GM19239 (cell line): ENCODE results near the gene SPOCD1.

ENCODE experiments used
- DNase-seq: peaks from one replicate; pipeline ENCODE4 v3.0.0; 2011; ENCODE audit warnings: low spot score; ENCODE audit not compliant: insufficient read length
- FAIRE-seq: peaks from 2 replicates; lab custom pipeline; 2011; peaks lifted over from hg19 to GRCh38; lab: Jason Lieb, UNC

The SPOCD1 gene

DNA sequence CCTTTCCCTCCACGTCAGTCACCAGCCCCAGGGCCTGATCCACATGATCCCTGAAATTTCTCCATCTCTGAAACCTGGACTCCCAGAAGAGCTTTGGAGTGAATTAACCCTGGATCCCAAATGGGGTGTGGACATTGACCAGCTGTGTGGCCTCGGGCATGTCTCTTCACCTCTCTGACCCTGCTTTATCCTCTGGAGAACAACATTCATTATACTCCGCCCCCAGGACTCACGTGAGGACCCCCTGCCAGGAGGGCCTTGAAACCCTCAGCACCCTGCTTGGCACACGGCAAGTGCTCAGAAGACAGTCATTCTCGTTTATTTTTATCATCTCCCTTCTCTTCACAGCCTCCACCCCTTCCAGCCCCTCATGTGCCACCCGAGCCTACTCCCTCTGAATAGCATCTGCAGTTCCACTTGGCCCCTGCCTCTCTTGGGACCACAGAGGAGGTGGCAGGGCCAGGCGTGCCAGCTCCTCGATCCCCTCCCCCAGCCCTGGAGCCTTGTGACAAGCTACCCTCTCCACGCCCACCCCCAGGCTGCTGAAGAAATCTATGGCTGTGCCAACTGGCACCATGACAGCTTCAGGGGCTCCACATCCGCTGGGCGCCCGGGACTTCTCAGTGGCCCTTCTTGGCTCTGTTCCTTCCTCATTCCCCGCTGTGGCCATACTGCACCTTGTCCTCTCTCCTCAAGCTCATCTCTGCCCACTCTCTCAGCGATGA, 69.7 kb downstream of the SPOCD1 start:
- FAIRE-seq: no peak
- no peak for DNase-seq

- peak; percentile 79 for DNase-seq
- FAIRE-seq: peak; percentile 55
Measured at GRCh38 chr1:31745096-31745945, 70.5 kb downstream of the SPOCD1 start.

DNA sequence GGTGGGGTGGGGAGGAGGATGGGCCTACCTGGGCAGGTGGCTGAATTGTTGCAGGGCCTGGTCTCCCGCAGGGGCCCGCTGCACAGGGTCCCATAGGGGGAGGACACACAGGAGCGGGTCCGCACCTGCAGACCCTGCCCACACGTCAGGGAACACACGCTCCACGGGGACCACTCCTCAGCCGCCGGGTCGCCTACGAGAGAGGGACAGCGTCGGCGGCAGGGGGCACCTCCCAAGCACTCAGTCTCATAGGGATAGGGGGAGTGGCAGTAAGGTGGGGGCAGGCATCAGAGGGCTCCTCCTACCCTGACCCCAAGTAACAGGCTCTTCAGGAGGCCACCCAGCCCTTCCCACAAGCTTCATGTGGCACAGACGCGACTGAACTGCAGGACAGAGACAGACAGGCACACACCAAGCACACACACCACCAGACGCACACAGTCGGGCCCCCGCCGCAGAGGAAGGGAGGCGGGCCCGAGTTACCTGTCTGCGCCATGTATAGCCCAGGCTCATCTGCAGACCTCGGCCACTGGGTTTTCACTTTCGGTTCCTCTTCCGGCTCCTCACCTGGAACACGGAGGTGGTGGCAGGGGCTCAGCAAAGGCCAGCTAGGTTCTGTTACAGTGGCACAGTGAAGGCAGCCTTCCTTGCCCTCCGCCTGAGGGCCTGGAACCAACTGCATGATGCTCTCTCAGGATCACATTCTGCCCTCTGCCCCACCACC, 71.5 kb downstream of the SPOCD1 start:
- DNase-seq (peak; percentile 82), FAIRE-seq (peak; percentile 33)

DNA sequence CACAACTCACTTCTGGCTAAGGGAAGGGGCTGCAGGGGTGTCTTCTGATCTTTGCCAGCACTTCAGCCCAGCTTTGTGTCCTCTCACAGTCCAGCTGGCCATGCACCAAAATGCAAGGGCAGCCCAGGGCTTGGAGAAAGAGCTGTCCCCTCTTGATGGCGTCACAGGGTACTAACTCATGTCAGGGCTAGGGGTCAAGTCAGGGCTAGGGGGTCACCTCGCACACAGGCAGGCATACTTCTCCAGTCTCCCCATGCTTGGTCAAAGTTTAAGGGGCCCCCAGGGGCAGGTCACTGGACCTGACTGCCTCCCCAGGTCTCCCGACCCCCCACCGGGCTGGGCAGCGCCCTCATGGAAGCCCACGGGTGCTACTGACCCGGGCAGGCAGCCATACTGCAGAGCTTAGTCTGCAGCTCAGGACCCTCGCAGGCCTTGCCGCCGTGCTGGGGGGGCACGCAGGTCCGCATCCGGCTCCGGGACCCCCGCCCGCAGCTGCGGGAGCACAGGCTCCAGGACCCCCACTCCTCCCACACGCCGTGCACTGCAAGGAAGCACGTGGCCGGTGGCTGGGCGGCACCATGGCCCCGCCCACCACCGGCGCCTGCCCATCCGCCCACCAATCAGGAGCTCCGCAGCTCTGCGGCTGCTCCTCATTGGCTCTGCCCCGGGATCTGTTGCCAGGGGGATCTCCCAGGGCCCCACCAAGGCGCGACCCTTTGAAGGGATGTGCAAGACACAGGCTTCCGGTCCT, 73.2 kb downstream of the SPOCD1 start:
- DNase-seq (no peak), FAIRE-seq (no peak)
